PC-3 (cell line): ENCODE results near the gene MYLK3. TPM values are rescaled to one million over a fixed set of nuclear protein-coding genes. Genes with fewer than 3 reads are reported as not detected.

Experiments used
- ATAC-seq: fragments of 200-7000 bp; cut with Tn5 transposase; 2 replicates; pipeline ENCODE4 v1.9.1; 2020; ENCODE audit warnings: mild to moderate bottlenecking, moderate library complexity
- BruUV-seq: library from RNA; stranded (reverse); fragments of 400-500 nt; replicated peaks from 2 replicates; lab custom pipeline; 2021; lab: Mats Ljungman, UMichigan
- CTCF ChIA-PET: fragments of 300-600 bp; sonication (Branson Sonifier 250); formaldehyde crosslinking; loops from one replicate; lab custom pipeline; 2022; ENCODE audit warnings: antibody characterized with exemption; lab: Charles Lee
- POLR2A ChIA-PET: fragments of 300-600 bp; sonication (Branson Sonifier 250); formaldehyde crosslinking; loops from one replicate; lab custom pipeline; 2022; ENCODE audit warnings: antibody characterized with exemption; ENCODE audit not compliant: unreplicated experiment; lab: Charles Lee
- DNase-seq: peaks from one replicate; pipeline ENCODE4 v3.0.0-alpha.2; 2015
- H2AFZ ChIP-seq: fragments of 300-600 bp; sonication (generic); 2 replicates; pipeline ENCODE4 v1.6.0; 2016; ENCODE audit warnings: antibody characterized with exemption, low read length
- H3F3A ChIP-seq: fragments of 300-600 bp; sonication (generic); one replicate; pipeline ENCODE4 v1.6.0; 2017; ENCODE audit warnings: antibody characterized with exemption, low read length, control low read depth, mild to moderate bottlenecking; ENCODE audit not compliant: unreplicated experiment
- H3K27ac ChIP-seq: fragments of 300-600 bp; sonication (generic); 2 replicates; pipeline ENCODE4 v1.5.1; 2016; ENCODE audit warnings: mild to moderate bottlenecking, low read length
- H3K27me3 ChIP-seq: fragments of 300-600 bp; sonication (generic); 2 replicates; pipeline ENCODE4 v1.6.1; 2016; ENCODE audit warnings: low read length, mixed read lengths
- H3K36me3 ChIP-seq: fragments of 300-600 bp; sonication (generic); 2 replicates; pipeline ENCODE4 v1.6.1; 2016; ENCODE audit warnings: low read depth, mixed run types, low read length, mixed read lengths
- H3K4me1 ChIP-seq: fragments of 300-600 bp; sonication (generic); 2 replicates; pipeline ENCODE4 v1.5.1; 2016; ENCODE audit warnings: low read length; ENCODE audit not compliant: insufficient read depth
- H3K4me2 ChIP-seq: fragments of 300-600 bp; sonication (generic); 2 replicates; pipeline ENCODE4 v1.6.0; 2016; ENCODE audit warnings: low read length
- H3K4me3 ChIP-seq: fragments of 300-600 bp; sonication (generic); 2 replicates; pipeline ENCODE4 v1.5.1; 2016; ENCODE audit warnings: mild to moderate bottlenecking, low read length, mixed read lengths
- H3K79me2 ChIP-seq: fragments of 300-600 bp; sonication (generic); 2 replicates; pipeline ENCODE4 v1.6.1; 2017; ENCODE audit warnings: low read length, mixed read lengths
- H3K9ac ChIP-seq: fragments of 300-600 bp; sonication (generic); 2 replicates; pipeline ENCODE4 v1.6.0; 2016; ENCODE audit warnings: mild to moderate bottlenecking, low read length
- H3K9me2 ChIP-seq: fragments of 300-600 bp; sonication (generic); replicated peaks from 2 replicates; pipeline ENCODE4 v1.6.1; 2016; ENCODE audit warnings: mixed run types, low read length, mixed read lengths
- H3K9me3 ChIP-seq: fragments of 300-600 bp; sonication (generic); 2 replicates; pipeline ENCODE4 v1.6.1; 2016; ENCODE audit warnings: low read length, mixed read lengths
- H4K20me1 ChIP-seq: fragments of 300-600 bp; sonication (generic); 2 replicates; pipeline ENCODE4 v1.6.1; 2016; ENCODE audit warnings: low read length, mixed read lengths
- EZH2 ChIP-seq: fragments of 300-600 bp; sonication (generic); IDR thresholded peaks from one replicate; pipeline ENCODE4 v1.6.1; 2017; ENCODE audit warnings: antibody characterized with exemption, mild to moderate bottlenecking, low read length; ENCODE audit not compliant: unreplicated experiment
- EZH2phosphoT487 ChIP-seq: fragments of 300-600 bp; sonication (generic); IDR thresholded peaks from 2 replicates; pipeline ENCODE4 v1.6.1; 2018; ENCODE audit warnings: mild to moderate bottlenecking, antibody characterized with exemption, low read length, borderline replicate concordance
- intact Hi-C: fragments of 100-400 bp; cut with micrococcal nuclease; formaldehyde crosslinking; loops from 2 replicates; pipeline ENCODE4 v1.9.0; 2023
- total RNA-seq: library from RNA; depleted of rRNA; stranded (reverse); fragments of >200 nt; gene quantifications from 2 replicates; pipeline ENCODE4 v1.2.3, GENCODE V29; 2014
- TF ChIP-seq, protein P1 (sequence below): fragments of 300-600 bp; sonication (generic); conservative IDR thresholded peaks from 2 replicates; pipeline ENCODE4 v1.5.1; 2017; ENCODE audit warnings: antibody characterized with exemption, low read depth, mild to moderate bottlenecking, low read length

The MYLK3 gene
- total RNA-seq, 1 experiment from 2014 or later, result under 0.01 TPM

DNA sequence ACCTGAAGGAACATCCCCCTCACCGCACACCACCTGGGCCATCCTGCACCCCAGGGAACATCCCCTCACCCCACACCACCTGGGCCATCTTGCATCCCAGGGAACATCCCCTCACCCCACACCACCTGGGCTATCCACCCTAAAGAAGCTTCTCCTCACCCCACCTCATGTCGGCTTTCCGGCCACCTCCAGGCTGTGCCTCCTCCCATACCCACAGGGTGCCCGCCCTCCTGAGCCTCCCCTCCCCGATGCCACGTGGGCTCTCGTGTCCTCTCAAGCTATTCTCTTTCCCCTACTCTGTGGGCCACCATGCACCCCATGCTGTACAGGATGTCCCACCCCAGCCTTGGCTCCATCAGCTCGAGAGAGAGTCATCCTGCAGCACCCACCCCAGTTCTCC is 18.0 kb downstream of the MYLK3 start:
- POLR2A ChIA-PET, result no interaction called here
- H3K79me2 ChIP-seq, result no peaks in the 10 kb centered on the region
- H3K27ac ChIP-seq, result no peak overlapping the region
- no peak overlapping the region for H3K4me3 ChIP-seq
- H3K9me3 ChIP-seq, result no peaks in the 10 kb centered on the region
- H3K4me2 ChIP-seq, result no peak overlapping the region
- TF ChIP-seq, protein P1, sequence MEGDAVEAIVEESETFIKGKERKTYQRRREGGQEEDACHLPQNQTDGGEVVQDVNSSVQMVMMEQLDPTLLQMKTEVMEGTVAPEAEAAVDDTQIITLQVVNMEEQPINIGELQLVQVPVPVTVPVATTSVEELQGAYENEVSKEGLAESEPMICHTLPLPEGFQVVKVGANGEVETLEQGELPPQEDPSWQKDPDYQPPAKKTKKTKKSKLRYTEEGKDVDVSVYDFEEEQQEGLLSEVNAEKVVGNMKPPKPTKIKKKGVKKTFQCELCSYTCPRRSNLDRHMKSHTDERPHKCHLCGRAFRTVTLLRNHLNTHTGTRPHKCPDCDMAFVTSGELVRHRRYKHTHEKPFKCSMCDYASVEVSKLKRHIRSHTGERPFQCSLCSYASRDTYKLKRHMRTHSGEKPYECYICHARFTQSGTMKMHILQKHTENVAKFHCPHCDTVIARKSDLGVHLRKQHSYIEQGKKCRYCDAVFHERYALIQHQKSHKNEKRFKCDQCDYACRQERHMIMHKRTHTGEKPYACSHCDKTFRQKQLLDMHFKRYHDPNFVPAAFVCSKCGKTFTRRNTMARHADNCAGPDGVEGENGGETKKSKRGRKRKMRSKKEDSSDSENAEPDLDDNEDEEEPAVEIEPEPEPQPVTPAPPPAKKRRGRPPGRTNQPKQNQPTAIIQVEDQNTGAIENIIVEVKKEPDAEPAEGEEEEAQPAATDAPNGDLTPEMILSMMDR, result no peak
- TF ChIP-seq EZH2phosphoT487 (no peak), EZH2 (no peak)
- no peaks in the 10 kb centered on the region for H3K9me2 ChIP-seq
- no peaks in the 10 kb centered on the region for H3K27me3 ChIP-seq
- no peaks in the 10 kb centered on the region for H3K4me1 ChIP-seq
- ATAC-seq (no peak), DNase-seq (no peak)
- BruUV-seq, result no TSS peak
- no peak overlapping the region for H3K9ac ChIP-seq
- intact Hi-C loops, result no loop called here
- no peaks in the 10 kb centered on the region for H4K20me1 ChIP-seq
- H2AFZ ChIP-seq, result no peak overlapping the region
- CTCF ChIA-PET, result no interaction called here
- H3F3A ChIP-seq, result no peaks in the 10 kb centered on the region
- no peaks in the 10 kb centered on the region for H3K36me3 ChIP-seq

DNA sequence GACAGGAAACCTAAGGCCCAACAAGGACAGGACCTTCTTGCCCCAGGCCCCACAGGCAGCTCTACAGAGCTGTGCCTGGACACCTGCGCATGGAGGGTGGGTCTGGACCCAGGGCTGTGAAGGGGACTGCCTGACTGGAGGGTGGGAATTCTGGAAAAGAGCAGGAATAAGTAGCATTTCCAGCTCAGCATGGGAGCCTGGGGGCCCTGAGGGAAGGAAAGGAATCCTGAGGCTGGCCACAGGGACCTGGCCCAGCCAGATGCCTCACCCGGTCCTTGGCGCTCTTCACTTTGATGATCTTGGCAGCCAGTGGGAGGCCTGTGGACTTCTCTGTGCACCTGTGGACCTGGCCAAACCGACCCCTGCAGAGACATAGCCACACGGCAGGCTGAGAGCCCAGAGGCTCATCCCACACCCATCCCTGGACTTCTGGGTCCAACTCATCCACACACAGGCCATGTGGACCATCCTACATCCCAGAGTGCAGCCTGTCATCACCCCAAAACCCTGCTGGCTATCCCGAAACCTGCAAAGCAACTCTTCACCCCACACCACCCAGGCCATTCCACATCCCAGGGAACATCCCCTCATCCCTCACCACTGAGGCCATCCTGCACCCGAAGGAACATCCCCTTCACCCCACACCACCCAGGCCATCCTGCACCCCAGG is 18.7 kb downstream of the MYLK3 start:
- no peaks in the 10 kb centered on the region for H3F3A ChIP-seq
- no peaks in the 10 kb centered on the region for H3K79me2 ChIP-seq
- H3K9me2 ChIP-seq, result no peaks in the 10 kb centered on the region
- H4K20me1 ChIP-seq, result no peaks in the 10 kb centered on the region
- DNase-seq, result no peak
- no peak for ATAC-seq
- H3K4me2 ChIP-seq, result no peak overlapping the region
- H3K27me3 ChIP-seq, result no peaks in the 10 kb centered on the region
- intact Hi-C loops, result no loop called here
- H3K36me3 ChIP-seq, result no peaks in the 10 kb centered on the region
- TF ChIP-seq, protein P1, result no peak
- no peak for TF ChIP-seq EZH2phosphoT487
- no peak for TF ChIP-seq EZH2
- CTCF ChIA-PET, result no interaction called here
- no peak overlapping the region for H2AFZ ChIP-seq
- H3K4me3 ChIP-seq, result no peak overlapping the region
- BruUV-seq, result no TSS peak
- no peak overlapping the region for H3K9ac ChIP-seq
- POLR2A ChIA-PET, result no interaction called here
- no peak overlapping the region for H3K27ac ChIP-seq
- H3K4me1 ChIP-seq, result no peaks in the 10 kb centered on the region
- no peaks in the 10 kb centered on the region for H3K9me3 ChIP-seq

DNA sequence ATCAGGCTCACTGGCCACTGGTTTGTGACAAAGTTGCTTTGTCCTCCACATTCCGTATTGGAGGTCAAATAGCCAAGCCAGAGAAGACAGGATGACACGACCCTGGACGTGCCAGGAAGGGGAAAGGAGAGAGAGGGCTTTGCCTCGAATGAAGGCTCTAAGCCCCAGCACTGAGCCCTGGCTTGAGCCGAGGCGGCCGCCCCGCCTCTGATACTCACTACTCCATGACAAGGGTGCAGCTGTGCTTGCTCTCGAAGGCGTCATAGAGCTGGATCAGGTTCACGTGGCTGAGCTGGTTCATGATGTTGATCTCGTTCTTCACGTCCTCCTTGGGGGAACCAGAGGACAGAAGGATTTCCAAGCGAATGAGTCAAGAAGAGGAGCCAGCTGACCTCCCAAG is 19.3 kb downstream of the MYLK3 start:
- POLR2A ChIA-PET, result no interaction called here
- no peaks in the 10 kb centered on the region for H3K9me2 ChIP-seq
- no peak overlapping the region for H2AFZ ChIP-seq
- H4K20me1 ChIP-seq, result no peaks in the 10 kb centered on the region
- H3K4me3 ChIP-seq, result no peak overlapping the region
- no peaks in the 10 kb centered on the region for H3K79me2 ChIP-seq
- TF ChIP-seq EZH2, result no peak
- ATAC-seq, result no peak
- intact Hi-C loops, result no loop called here
- DNase-seq, result no peak
- no peaks in the 10 kb centered on the region for H3K9me3 ChIP-seq
- no peaks in the 10 kb centered on the region for H3K27me3 ChIP-seq
- H3K4me1 ChIP-seq, result no peaks in the 10 kb centered on the region
- no TSS peak for BruUV-seq
- H3F3A ChIP-seq, result no peaks in the 10 kb centered on the region
- no peak overlapping the region for H3K9ac ChIP-seq
- no peaks in the 10 kb centered on the region for H3K36me3 ChIP-seq
- CTCF ChIA-PET, result no interaction called here
- H3K27ac ChIP-seq, result no peak overlapping the region
- H3K4me2 ChIP-seq, result no peak overlapping the region
